ENCODE data around the gene LOXL3.

LOXL3 gene

DNA sequence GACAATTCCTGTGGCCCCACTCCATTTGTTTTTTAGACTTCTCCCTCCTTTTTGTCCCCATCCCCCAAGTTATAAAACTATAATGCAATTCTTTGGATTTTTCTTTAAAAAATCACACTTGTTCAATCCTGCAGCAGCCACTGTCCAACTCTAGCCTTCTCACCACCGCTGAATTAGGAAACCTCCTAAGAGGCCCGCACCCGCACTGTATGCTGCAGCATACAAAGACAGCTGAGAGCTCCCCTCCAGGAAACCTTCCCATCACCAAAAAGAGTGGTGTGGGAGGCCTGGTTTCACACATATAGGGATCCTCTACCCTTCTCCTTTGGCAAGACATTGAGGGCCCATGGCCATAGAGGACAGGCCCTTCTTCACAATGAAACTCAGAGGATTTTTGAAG, 49.2 kb downstream of the LOXL3 start:
- no peak for DNase-seq

DNA sequence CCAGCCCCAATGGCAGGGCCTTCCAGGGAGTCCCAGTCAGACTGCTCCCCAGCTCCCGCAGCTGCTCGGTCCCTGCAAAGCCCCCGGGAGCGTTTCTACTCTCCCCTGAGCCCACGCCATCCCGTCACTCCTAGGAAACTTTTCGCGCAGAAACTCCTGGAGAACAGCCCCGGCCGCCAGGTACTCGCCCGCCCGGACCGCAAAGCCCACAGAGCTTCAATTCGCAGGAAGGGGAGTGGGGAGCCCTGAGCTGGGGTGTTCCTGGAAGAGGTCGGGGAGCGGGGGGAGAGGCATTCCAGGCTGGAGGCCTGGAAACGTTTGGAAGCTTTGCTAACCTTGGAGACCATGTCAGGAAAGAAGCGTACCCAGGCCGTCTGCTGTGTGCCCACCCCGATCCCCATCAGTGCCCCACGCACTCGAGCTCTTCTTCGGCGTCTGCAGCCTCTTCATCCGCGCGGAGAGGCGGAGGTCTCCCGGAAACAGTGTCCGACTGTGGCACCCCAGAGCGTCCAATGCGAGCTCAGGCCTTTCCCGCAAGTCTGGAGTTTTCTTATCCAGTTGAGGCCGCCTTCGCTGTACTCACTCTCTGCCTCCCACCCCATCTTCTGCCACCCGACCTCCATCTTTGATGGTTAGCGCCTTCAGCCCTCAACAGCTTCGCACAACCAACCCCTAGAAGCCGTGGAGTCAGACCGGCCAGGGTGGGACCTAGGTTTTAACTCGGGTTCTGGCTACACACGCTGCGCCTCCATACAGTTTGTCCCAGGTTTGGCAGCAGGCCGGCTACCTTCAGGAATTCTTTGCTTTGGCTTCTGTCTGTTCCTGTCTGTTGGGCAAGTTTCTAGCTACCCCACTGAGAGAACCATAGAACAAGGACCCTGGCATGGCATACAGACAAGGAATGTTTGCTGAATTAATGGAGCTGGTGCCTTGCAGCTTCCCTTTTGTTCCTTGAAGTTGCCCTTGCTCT, 50.0 kb downstream of the LOXL3 start:
- DNase-seq: no peak

DNA sequence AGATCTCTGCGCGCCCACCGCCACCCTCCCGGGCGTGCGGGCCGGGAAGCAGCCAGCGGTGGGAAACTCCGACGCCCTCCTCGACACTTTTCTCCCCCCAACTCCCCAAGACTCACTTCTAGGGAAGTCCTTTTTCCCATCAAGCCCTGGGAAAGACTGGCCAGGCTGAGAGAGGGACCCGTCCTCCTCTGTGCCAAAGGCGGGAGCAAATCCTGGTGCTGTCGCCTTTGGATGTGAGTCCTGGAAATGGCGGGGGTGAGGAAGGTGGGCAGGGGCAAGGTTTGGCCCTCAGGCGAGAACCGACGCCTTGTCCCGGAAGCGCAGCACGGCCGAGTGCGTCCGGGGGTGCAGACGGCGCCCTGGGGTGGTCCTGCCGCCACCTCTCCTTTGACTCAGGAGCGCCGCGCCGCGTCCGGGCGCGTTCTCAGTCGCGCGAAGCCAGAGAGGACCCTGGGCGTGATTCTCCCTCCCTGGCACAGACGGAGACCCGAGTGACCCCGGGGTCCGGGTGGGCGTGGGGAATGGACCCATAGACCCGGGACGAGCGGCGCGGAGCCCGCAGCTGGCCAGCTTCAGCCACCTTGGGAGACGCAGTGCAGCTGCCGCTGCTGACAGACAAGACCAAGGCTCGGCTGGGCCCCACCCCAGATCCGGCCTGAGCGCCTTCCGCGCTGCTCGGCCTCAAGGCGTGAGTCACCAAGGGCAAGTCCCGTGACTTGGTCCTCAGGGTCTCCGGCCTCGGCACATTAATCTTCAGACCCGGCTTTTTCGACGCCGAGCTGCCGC, 50.8 kb downstream of the LOXL3 start:
- peak; percentile 55 for DNase-seq

DNA sequence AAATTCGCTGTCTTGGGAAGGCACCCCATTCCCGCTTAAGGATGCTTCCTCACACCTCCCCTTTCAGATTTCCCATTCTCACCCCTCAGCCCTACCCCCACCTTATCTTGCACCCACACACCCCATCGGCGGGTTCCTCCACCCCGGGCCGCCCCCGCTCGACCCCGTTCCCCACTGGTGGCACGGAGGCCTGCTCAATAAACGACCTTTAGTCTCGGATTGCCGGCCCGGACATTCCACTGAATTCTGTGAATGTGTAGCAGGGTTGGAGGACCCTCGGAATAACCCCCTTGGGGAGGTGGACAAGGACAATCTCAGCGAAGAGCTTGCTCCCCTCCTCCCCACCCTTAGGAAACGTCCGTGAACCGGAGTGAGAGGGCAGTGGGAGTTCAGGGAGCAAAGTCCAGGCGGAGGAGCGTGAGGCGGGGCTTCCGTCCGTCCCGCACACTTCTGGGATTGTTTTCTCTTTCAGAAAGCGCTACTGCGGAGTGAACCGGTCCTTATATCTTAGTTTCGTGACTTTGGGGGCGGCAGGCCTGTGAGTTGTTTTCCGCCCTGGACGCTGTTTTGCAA, 51.5 kb downstream of the LOXL3 start:
- DNase-seq: no peak

DNA sequence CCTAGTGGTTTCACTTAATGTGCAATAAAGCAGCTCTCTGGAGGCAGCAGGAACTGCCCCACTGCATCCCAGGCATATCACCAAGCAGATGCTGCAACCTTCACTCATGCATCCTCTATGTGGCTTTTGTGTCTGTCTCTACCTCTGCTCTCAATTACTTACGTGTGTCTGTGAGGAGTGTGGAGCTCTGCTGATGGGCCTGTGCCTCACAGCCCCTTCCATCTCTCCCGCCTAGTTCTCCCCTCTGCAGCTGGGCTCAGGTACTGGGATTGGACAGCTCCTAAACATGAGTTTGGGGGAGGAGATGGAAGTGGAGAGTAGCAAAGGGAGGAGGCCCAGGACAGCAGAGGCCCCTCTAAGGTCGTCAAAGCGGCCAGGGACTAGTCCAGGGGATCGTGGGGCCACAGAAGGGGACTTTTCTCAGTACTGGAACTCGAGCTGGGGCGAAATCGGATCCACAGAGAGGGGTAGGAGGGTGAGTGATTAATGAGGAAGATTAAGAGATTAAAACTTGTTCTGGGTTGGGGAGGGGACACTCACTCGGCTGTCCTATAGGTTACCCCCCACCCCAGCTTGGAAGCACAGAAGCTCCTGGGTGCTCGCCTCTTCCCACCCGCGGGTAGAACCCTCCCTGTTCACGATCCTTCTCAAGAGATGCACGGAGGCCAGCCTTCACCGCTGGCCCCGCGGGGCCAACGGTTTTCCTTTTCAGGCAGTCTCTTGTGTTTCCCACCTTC, 52.2 kb downstream of the LOXL3 start:
- DNase-seq: no peak

DNA sequence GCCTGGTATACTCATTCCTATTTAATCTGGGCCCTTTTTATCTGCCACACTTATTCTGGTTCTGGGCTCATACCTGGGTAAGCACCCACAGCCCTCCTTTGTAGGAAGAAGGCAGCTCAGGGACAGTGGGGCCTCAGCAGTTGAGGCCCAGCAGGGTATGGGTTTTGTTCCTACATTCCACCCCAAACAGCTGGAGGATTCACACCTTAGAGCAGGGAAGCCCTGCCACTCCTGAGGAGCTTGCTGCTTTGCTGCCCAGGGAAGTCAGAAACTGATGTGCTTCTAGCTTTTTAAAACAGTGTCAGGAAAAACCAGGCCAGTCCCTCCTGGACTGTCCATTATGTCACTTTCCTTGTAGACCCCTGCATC, 53.2 kb downstream of the LOXL3 start:
- DNase-seq: no peak

DNA sequence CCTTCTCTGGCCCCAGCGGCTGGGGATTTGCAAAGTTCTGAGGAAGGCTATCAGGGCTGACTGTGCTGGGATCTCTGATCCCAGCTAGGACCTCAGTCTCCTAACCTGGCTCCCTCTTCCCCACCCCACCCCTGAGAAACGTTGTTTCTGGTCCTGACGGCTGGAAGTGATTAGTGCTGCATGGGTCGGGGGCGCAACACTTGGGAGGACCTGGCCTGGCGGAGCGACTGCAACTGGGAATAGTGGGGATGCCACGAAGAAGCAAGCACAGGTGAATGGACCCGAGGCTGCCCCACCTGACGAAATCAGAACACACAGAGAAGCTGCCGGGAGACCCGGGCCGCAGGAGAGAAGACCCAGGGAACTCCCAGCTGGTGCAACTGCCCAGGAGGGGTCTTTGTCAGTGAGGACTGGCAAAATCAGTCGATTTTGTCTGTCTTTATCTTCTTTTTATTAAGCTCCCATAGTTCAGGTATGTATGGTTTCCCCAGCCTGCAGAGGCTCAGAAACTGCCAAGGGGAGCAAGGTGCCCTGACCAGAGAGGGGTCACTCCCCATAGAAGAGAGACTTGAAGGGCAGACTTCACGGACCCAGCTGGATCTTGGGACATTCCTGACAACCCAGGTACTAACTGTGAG, 53.7 kb downstream of the LOXL3 start:
- DNase-seq: no peak

DNA sequence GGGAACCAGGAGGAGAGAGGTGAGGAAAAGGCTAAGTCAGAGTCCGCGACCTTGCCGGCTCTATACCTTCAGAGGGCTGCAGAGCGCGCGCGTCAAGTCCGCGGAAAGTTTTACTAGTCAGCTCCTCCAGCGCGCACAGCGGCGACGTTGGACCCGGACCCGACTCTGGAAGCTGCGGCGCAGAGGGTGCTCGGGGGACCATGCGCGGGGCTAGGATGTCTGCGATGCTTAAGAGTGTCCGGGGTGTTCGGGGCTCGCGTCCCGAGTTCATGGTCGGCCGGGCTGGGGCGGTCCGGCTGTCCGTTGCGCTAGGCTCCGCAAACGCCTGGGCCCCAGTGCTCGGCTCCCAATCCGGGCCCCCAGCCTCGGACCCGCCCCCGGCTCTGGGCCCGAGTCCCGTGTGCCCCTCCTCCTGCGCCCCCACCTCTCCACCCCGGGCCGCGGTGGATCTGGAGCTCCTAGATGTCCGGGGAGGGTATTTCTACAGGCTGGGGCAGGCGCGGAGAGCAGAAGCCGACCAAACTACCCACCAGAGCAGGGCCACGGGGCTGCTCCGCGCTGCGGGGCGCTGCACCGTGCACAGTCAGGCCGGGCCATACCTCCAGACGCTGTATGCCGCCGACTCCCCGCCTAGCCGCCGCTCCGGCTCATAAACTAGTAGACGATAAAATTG, 54.3 kb downstream of the LOXL3 start, which contains the start of gene LBX2:
Gene LBX2, minus strand, starts transcription at position 337 of the 673 bp plus-strand sequence. Its CDS starts 66 bp downstream, at position 271.
- DNase-seq: no peak

DNA sequence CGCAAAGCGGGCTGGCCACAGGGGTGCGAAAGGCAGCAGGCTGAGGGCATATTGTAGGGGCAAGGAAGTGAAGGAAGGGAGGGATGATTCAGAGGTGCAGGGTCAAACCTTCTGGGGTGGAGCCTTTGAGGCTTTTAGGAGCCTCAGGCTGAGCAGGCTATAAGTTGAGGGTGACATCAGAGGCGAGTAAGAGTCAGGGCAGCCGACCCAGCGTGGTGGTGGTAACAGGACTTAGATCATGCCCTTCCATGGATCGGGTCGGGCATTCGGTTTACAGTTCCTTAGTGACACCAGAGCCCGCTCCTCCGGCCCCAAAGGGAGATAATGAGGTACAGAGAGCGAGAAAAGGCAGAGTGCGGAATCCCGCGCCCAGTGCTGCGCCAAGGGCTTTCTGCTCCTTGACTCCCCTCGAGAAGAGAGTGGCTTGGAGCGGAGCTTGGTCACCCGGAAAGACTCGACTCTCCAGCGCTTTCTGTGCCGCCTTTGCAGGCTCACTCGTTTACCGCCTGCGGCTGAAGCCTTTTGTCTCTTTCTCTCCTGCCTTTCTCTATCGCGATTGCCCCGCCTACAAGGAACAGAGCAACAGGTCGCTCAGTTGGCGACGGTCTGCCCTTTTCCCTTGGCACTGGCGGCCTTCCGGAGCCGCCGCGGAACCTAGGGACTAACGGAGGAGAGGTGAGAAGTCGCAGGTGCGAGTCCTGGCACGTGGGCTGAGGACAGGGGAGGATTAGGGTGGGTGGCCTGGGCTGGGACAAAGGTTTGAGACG, 55.1 kb downstream of the LOXL3 start:
- DNase-seq: peak; percentile 40

DNA sequence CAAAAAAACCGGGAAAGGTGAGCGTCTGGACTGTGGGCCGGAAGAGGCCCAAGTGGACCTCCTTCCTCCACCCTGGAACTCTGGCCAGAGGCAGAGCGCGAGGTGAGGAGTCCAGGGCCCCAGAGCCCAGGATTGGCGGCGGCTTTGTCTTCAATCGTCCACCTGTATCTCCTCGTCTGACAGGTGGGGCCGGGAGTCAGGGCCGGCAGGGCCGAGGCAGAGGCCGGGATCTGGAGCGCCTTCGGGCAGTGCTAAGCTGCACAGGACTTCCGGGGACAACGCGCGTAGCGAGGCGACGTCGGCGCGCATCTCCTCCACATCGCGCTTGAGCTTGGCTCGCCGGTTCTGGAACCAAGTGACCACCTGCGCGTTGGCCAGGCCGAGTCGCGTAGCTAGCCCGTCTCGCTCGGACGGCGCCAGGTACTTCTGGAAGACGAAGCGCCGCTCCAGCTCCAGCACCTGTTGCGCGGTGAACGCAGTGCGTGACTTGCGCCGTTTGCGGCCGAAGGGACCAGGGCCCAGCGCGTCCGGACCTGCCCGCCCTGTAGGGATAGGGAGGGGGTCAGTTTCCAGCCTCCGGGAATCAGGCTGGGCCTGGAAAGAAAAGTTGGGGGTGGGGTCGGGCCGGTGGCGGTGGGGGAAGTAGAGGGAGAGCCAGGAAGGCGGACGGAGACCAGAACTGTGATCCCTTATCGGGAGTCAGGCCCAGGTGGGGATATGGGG, 55.8 kb downstream of the LOXL3 start:
- no peak for DNase-seq

DNA sequence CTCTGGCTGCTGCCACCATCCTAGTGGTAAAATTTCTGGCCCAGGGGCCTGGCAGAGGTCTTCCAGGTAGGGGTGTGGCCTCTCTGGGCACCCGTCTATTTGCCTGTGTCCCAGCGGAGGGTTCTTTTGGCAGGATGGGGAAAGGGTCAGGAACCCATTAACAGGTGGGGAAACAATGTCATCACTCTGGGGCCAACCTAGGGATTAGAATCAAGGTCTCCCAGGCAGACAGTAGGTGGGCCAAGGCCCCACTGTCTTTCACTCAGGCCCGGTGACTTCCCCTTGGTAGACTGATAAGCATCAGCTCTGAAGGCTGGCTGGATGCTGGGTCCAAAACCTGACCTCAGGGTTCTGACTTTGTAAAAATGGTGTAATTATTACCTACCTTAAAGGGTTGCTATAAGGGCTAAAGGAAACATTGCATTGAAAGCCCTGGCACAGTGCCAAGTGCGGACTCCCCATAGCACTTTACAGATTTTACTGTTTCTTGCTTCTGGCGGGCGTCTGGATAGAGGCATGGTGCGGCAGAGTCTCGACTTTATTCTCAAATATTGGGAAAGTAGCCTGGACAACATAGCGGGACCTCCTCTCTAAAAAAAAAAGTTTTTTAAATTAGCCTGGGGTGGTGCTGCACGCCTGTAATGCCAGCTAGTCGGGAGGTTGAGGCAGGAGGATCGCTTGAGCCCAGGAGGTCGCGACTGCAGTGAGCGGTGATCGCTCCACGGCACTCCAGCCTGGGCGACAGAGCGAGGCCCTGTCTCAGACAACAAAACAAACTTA, 56.6 kb downstream of the LOXL3 start:
- DNase-seq: no peak

DNA sequence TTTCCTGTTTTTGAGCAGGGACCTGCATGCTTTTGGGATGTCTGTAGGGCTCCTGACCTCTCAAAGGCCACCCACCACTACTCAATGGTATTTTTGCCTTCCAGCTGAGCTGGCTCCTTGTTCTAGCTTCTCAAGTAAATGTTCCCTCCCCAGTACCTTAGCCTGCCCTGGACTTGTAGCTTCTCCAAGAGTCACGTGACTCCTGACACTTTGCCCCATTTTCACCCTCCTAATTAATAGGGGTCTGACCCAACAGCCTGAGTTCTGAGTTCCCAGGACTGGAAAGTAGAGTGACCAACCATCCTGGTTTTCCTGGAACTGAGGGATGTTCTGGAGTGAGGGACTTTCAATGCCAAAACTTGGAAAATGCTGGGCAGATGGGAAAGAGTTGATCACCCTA, 58.3 kb downstream of the LOXL3 start:
- no peak for DNase-seq

DNA sequence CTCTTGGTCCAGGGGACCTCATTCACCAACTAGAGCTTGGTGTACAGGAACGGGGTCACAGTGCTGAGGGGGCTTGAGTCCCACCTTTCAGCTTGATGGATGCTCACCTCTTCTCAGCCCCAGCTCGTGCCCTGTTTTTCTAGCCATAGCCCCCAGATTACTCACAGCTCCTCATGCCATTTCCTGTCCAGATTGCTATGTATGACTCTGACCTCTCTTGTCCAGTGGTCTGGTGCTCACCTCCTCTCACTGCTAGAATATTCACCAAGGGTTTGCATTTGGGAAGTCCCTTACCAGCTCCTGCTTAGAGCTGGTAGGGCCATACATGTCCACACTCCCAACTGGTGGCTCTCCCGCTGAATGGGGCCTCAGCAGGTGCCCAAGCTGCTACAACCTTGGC, 60.2 kb downstream of the LOXL3 start:
- no peak for DNase-seq

DNA sequence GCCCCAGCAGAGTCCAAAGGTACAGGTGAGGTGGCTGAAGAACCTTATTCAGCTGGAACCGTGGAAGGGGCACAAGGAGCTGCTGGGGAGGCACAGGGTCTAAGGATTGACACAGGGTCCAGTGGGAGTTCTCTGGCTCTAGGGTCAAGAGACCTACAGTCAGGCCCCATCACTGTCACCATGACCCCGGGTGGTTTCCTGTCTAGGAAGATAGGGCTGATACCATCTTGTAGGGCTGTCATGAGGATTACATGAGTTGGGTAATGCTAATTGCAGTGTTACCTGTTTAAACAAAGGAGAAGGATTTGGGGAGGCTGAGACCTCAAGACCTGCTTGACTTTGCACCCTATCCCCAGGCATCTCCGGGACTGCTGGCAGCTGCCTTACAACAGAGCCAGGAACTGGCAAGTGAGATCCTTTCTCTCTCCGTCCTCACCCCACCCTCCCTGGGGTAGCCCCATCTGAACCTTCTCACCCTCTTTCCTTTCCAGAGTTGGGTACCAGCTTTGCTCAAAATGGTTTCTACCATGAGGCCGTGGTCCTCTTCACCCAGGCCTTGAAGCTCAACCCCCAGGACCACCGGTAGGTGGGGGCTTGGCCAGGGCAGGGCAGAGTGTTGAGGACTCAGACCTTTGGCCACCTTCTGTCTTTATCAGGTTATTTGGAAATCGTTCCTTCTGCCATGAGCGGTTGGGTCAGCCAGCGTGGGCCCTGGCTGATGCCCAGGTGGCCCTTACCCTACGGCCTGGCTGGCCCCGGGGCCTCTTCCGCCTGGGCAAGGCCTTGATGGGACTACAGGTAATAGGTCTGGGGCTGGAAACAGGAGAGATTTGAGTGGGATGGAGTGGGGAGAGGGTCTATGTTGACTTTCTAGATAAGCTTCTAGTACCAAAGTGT, 61.8 kb downstream of the LOXL3 start:
- DNase-seq: no peak

DNA sequence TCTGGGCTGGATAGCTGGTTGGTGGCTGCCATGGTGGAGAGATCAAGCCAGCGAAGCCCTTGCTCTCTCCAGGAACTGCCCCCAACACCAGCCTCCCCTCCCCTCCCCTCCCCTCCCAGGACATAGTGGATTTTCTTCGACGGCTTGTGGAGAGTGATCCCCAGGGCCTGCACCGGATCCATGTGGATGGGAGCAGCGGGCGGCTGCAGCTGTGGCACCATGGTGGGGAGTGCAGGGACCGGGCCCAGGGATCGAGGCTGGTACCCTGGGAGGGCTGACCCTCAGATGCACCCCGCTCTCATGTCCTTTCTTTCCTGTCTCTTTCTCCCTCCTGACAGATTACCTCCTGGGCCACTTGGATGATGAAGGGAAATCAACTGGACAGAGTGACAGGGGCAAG, 63.8 kb downstream of the LOXL3 start:
- DNase-seq: no peak

DNA sequence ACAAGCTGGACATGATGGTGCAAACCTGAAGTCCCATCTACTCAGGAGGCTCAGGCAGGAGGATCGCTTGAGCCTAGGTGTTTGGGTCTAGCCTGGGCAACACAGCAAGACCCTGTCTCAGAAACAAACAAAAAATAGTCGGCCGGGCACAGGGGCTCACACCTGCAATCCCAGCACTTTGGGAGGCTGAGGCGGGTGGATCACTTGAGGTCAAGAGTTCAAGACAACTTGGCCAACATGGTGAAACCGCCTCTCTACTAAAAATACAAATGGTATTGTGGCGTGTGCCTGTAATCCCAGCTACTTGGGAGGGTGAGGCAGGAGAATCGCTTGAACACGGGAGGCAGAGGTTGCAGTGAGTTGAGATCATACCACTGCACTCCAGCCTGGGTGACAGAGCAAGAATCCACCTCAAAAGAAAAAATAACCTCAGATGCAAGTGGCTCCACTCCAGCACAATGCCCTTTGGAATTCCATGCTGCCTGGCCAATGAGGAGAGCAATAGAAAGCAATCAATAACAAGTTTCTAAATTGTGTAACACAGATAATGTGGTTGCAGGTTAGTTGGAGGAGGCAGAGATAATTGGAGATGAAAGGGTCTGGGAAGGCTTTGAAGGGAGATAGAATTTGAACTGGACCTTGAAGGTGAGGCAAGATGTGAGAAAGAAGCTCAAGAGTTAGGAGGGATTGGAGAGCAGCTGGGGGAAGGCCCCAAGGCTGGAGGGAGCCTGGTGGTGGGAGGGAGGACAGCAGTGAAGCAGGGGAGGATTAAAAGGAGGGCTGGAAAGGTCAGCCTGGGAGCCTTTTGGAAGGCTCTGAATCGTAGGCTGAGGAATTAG, 64.9 kb downstream of the LOXL3 start:
- DNase-seq: no peak

DNA sequence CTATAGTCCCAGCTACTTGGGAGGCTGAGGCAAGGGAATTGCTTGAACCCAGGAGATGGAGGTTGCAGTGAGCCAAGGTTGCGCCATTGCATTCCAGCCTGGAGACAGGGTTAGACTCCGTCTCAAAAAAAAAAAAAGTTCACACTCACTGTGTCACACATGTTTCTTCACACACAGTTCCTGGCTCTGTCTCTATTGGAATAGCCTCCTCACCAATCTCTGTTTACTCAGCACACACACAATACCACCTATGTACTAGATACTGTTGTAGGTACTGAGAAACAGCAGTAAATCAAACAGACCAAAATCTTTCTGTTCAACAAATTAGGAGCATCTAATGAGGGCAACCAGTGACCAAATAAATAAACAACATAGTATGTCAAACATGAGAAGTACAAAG, 67.6 kb downstream of the LOXL3 start:
- DNase-seq: no peak

Data from CD4-positive, alpha-beta T cell treated with Interleukin-4 for 4 hours (primary cell).